NCI-H2196 (cell line): ENCODE measurements around the gene PCP2.

Experiments used
- DNase-seq: peaks from one replicate; lab custom pipeline; 2025; ENCODE audit not compliant: unreplicated experiment; lab: John Stamatoyannopoulos, UW

The PCP2 gene

GRCh38 chr19:7619671-7620441 lies 13.7 kb downstream of the PCP2 start:
- DNase-seq, result no peak

- DNase-seq, result peak; percentile 89
Observed at GRCh38 chr19:7618771-7619510, 14.6 kb downstream of the PCP2 start.

- peak; percentile 77 for DNase-seq
Observed at GRCh38 chr19:7618348-7618747, 15.2 kb downstream of the PCP2 start.

- no peak for DNase-seq
Observed at GRCh38 chr19:7617735-7618134, 15.8 kb downstream of the PCP2 start.

GRCh38 chr19:7617172-7617571 lies 16.3 kb downstream of the PCP2 start:
- DNase-seq, result no peak

GRCh38 chr19:7614859-7615741 lies 18.4 kb downstream of the PCP2 start:
- DNase-seq, result no peak

GRCh38 chr19:7612282-7613274 lies 20.9 kb downstream of the PCP2 start:
- DNase-seq, result no peak

GRCh38 chr19:7611541-7612279 lies 21.8 kb downstream of the PCP2 start:
- no peak for DNase-seq

- no peak for DNase-seq
Observed at GRCh38 chr19:7610491-7611240, 22.9 kb downstream of the PCP2 start.

- DNase-seq, result no peak
Observed at GRCh38 chr19:7607874-7608560, 25.5 kb downstream of the PCP2 start.

- no peak for DNase-seq
Observed at GRCh38 chr19:7607212-7607873, 26.2 kb downstream of the PCP2 start.

GRCh38 chr19:7606289-7606688 lies 27.2 kb downstream of the PCP2 start:
- no peak for DNase-seq

- DNase-seq, result peak; percentile 22
Observed at GRCh38 chr19:7605490-7606222, 27.9 kb downstream of the PCP2 start.

- DNase-seq, result no peak
Observed at GRCh38 chr19:7603919-7604318, 29.6 kb downstream of the PCP2 start.

GRCh38 chr19:7602935-7603497 lies 30.5 kb downstream of the PCP2 start:
- no peak for DNase-seq

GRCh38 chr19:7602240-7602934 lies 31.1 kb downstream of the PCP2 start:
- DNase-seq, result no peak
